NCI-H82 (cell line): ENCODE data around the gene SNAPC2.
A peak's percentile ranks its signal among the peaks of the same experiment; 100 is the strongest.
"Not testable (repeated sequence)": the region's sequence is repeated elsewhere in the genome, so short reads cannot be mapped to it uniquely, and the experiment has no call there.

Source experiments
- DNase-seq: peaks from one replicate; lab custom pipeline; 2025; lab: John Stamatoyannopoulos, UW

SNAPC2 gene

DNA sequence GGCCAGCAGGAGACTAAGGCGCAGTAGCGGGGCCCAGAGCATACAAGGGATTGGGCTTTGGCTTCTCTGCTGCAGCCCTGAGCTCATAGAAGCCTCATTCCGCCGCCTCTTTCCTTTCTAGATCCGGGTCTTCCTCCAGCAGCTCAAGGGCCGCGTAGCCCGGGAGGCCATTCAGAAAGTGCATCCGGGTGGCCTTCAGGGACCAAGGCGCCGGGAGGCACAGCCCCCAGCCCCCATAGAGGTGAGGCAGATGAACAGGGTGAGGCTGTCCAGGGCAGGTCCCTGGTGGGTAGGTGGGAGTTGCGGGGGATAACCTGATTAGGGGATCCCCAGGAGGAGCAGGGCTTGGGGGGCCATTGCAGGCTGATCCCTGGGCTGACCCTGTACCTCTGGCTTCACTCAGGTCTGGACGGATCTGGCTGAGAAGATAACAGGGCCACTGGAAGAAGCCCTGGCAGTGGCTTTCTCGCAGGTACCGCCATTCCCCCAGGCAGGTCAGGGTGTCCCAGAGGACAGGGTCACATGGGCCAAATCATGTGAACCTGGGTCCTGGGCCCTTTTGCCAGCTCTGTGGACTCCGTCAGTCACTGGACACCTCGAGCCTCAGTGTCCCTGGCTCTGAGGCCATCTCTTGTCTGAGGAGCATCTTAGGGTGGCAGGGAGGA, 1.3 kb downstream of the SNAPC2 start:
- DNase-seq: peak; percentile 66

- no peak for DNase-seq
Observed at GRCh38 chr19:7921967-7922835, 2.1 kb downstream of the SNAPC2 start.

DNA sequence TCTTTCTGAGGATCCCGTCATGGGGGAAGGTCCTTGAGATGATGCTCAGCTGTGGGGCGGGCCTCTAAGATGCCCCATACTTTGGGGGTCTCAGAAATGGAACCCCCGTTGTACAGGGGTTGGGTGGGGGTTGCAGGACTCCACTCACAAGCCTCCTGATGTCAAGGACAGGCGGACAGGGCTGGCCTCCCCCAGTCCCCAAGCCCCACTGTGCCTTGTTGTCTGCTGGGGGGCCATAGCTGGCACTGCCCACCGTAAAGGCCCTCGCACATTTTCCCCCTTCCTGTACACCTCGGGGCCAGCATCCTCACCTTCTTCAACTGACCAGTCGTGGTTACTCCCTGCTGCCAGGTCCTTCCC, 2.7 kb downstream of the SNAPC2 start:
- DNase-seq: no peak

DNA sequence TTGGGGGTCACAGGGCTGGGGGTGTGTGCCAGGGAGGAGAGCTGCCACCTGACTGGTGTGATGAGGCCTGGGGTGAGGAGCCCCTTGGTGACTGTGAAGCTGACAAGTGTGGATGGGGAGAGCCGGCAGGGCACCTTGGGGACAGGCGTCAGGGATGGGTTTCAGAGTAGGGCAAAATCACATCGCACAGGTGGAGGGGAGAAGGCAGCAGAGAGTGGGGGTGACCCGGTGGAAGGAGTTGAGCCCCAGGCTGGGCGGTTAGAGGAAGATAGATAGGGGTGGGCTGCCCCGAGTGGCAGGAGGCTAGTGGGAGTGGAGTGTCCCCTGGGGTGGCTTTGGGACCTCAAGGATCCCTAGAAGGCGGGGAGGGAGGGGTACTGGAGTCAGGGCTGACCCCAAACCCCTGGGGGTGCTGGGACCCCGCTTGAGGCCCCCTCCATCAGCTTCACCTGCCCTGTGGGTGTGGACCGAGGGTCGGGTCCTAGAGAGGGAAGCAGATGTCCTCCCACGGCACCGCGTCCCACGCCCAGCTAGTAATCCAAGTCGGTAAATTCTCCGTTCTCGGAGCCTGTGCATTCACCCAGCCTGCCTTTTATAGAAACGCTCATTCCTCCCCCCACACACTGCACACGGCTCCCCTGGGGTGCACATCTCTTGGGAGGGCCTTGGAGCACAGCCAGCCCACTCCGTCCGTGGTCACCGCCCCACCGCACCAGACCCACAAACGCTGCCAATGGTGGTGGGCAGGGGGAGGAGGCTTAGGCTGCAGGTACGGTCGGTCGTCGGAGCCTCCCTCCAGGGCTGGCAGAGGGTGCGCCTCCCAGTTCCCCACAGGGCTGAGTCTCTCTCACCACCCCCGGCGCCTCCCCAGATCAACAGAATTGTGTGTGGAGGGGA, 3.4 kb downstream of the SNAPC2 start:
- DNase-seq: no peak

- DNase-seq: no peak
Observed at GRCh38 chr19:7924241-7924640, 4.1 kb downstream of the SNAPC2 start.

GRCh38 chr19:7924651-7925170, 4.6 kb downstream of the SNAPC2 start:
- DNase-seq: no peak

- DNase-seq: peak; percentile 89
Observed at GRCh38 chr19:7925171-7925851, 5.2 kb downstream of the SNAPC2 start.

DNA sequence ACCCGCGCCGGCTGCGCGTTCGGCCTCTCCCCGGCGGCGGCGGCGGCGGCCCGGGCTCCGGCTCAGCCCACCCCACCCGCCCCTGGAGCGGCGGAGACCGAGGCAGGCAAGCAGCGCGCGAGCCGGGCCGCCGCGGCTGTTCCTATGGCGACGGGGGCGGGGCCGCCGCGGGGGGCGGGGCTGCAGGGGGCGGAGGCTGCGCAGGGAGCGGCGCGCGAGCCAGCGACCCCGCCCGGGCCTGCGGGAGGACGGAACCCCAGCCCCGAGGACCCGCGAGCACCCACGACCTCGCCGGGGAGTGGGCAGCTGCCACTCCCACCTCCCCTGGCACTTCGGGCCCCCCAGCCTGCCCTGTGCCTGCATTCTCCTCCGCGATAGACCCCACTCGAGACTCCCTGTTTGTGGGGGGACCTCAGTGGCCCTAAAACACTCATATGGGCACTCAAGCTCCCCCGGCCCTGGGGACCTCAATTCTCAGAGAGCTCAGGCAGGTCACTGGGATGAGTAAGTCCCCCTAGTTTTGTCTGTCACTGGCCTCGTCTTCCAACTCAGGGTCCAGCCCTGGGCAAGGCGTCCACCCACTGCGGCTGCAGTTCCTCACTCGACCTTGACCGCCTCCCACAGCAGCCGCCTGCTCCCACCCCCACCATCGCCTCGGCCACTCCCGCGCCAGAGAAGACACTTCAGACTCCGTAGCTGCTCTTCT, 6.0 kb downstream of the SNAPC2 start, which contains the start of gene CTXN1:
CTXN1 (minus strand) TSS at position 115 of the 706 bp plus-strand sequence. CDS start 597 bp downstream, outside the sequence.
- DNase-seq: peak; percentile 73

- DNase-seq: peak; percentile 37
Observed at GRCh38 chr19:7926727-7927604, 6.8 kb downstream of the SNAPC2 start.

- no peak for DNase-seq
Observed at GRCh38 chr19:7927605-7928333, 7.6 kb downstream of the SNAPC2 start.

DNA sequence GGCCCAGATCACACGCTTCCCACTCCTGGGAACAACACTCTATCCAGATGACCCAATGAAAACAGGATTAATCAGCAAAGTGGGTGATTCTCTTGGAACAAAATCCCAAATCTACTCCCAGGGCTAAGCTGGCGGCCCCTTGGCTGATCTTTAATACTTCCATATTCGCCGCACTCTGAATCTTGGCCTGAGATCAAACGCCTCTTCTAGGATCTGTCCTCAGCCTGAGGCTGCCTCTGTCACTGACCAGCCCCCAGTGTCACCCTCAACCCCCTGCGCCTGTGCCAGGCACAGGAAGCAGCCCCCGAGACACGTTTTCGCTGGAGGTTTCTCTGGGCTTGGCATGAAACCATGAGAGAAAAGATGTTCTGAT, 8.2 kb downstream of the SNAPC2 start:
- DNase-seq: peak; percentile 68

DNA sequence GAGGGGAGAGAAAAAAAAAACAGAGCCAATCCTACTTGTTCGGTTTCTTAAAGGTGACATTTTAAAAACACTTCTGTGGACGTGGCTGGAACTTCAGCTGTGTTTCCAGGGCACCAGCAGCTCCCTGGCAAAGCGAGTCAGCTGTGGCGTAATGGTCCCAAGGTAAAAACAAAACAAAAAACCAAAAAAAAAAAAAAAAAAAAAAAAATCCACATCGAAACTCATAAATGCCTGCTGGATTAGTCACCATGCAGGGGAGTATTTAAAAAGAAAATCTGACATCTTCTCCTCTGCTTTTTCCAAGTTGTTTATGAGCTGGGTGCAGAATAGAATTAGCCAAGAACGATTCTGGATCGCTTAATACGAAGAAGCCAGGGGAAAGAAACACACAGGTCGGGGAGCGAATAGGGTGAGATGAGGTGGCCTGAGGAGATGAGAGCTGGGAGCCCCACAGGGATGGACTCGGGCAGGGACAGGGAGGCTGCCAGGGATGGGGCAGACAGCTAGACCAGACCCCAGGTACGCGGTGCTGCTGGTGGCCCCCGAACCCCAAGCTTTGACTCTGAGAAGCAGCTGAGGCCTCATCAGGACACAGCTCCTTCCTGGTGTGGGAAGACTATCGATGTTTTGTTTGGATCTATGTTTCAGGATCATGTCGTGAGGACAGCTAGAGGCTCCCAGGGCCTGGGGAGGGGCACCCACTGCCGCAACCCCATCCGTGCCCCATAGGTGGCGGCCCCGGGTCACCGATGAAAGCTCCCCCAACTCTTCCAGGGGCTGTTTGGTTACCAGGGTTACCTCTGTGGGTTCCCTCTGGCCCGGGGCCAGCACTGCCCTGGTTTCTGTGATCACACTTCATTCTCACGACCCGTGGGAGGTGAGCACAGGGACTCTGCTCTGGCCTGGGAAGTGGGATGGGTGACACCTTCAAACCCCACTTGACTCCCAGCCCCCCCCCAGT, 8.9 kb downstream of the SNAPC2 start:
- peak; percentile 69 for DNase-seq

DNA sequence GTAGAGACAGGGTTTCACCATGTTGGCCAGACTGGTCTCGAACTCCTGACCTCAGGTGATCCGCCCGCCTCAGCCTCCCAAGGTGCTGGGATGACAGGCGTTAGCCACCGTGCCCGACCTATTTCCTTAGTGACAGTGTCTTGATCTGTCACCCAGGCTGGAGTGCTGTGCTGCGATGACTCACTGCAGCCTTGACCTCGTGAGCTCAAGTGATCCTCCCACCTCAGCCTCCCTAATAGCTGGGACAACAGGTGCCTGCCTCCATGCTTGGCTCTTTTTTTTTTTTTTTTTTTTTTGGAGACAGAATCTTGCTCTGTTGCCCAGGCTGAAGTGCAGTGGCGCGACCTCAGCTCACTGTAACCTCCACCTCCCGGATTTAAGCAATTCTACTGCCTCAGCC, 9.9 kb downstream of the SNAPC2 start:
- DNase-seq: not testable (repeated sequence)

DNA sequence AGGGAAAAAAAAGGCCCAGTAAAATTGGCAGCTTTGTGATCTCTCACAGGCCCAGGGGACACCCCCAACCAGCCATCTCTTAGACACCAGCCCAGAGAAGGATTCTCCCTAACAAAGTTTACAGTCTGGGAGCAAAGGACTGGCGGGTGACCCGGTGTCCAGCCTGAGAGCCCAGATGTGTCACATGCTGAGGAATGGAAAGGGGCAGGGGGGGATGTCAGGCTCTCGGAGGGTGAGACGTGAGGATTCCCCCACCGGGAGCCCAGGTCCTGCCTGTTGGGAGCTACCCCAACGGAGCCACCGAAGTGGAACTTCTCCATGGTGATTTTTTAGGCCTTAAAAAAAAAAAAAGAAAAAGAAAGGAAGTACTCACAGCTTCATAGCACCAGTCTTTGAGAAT, 10.6 kb downstream of the SNAPC2 start:
- no peak for DNase-seq

GRCh38 chr19:7931221-7932061, 11.3 kb downstream of the SNAPC2 start:
- no peak for DNase-seq

- no peak for DNase-seq
Observed at GRCh38 chr19:7932276-7932929, 12.3 kb downstream of the SNAPC2 start.

DNA sequence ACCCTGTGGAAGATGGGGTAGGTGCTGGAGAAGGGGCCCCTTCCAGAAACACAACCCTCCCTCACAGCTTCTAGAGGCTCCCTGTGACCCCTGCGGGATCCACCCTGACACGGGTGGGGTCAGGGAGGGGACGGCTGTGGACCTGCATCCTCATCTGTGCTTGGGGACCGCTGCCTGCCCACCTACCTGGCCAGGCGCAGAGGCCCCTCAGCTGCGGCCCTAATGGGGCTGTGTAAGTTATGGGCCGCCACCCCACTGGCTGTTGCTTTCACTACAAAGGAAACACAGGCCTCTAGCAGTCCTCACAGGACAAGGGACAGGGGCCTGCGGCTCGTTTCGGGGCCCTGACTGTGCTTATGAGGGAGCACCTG, 12.8 kb downstream of the SNAPC2 start:
- no peak for DNase-seq
